Neural progenitor cell (in vitro differentiated cells): ENCODE data around the gene NEB. TPM values are rescaled to one million over a fixed set of nuclear protein-coding genes. Genes with fewer than 3 reads are reported as not detected.

Source experiments
- DNase-seq: peaks from one replicate; pipeline ENCODE4 v3.0.0-alpha.2; 2016; ENCODE audit warnings: low spot score
- H2AFZ ChIP-seq: fragments of 200-600 bp; sonication (generic); replicated peaks from 2 replicates; pipeline ENCODE4 v1.6.1; 2016; ENCODE audit warnings: antibody characterized with exemption
- H3F3A ChIP-seq: fragments of 200-600 bp; sonication (generic); 2 replicates; pipeline ENCODE4 v1.6.1; 2016; ENCODE audit warnings: antibody characterized with exemption, low read depth
- H3K27ac ChIP-seq: fragments of 200-600 bp; sonication (generic); 2 replicates; pipeline ENCODE4 v1.5.1; 2016; ENCODE audit warnings: mild to moderate bottlenecking
- H3K27me3 ChIP-seq: fragments of 200-600 bp; sonication (generic); 2 replicates; pipeline ENCODE4 v1.6.1; 2016; ENCODE audit warnings: mild to moderate bottlenecking, moderate library complexity
- H3K36me3 ChIP-seq: fragments of 200-600 bp; sonication (generic); 2 replicates; pipeline ENCODE4 v1.5.1; 2016
- H3K4me1 ChIP-seq: fragments of 200-600 bp; sonication (generic); 2 replicates; pipeline ENCODE4 v1.6.1; 2016; ENCODE audit warnings: mixed run types
- H3K4me2 ChIP-seq: fragments of 200-600 bp; sonication (generic); 2 replicates; pipeline ENCODE4 v1.6.1; 2016
- H3K4me3 ChIP-seq: fragments of 200-600 bp; sonication (generic); 2 replicates; pipeline ENCODE4 v1.5.1; 2016
- H3K79me2 ChIP-seq: fragments of 200-600 bp; sonication (generic); 2 replicates; pipeline ENCODE4 v1.6.1; 2016; ENCODE audit warnings: low read depth
- H3K9ac ChIP-seq: fragments of 200-600 bp; sonication (generic); 2 replicates; pipeline ENCODE4 v1.6.1; 2016
- H3K9me3 ChIP-seq: fragments of 200-600 bp; sonication (generic); 2 replicates; pipeline ENCODE4 v1.5.1; 2016; ENCODE audit warnings: low read depth
- H4K20me1 ChIP-seq: fragments of 200-600 bp; sonication (generic); 2 replicates; pipeline ENCODE4 v1.6.1; 2016; ENCODE audit warnings: low read depth
- H3K27ac Mint-ChIP-seq: 3 replicates; pipeline ENCODE4 v1.8.0; 2021; ENCODE audit warnings: mixed read lengths
- H3K27me3 Mint-ChIP-seq: 2 replicates; pipeline ENCODE4 v1.8.0; 2022; ENCODE audit warnings: low read depth, mild to moderate bottlenecking, inconsistent platforms, moderate library complexity, mixed read lengths; ENCODE audit not compliant: insufficient read depth
- H3K36me3 Mint-ChIP-seq: 3 replicates; pipeline ENCODE4 v1.8.0; 2021; ENCODE audit warnings: mixed read lengths
- H3K4me1 Mint-ChIP-seq: 3 replicates; pipeline ENCODE4 v1.8.0; 2021; ENCODE audit warnings: mixed read lengths
- H3K4me3 Mint-ChIP-seq: 3 replicates; pipeline ENCODE4 v1.8.0; 2021; ENCODE audit warnings: mild to moderate bottlenecking, moderate library complexity, mixed read lengths
- H3K9me3 Mint-ChIP-seq: 3 replicates; pipeline ENCODE4 v1.8.0; 2020; ENCODE audit warnings: mixed read lengths
- CTCF ChIP-seq: fragments of 200-600 bp; sonication (generic); IDR thresholded peaks from 2 replicates; pipeline ENCODE4 v1.5.1; 2017; ENCODE audit warnings: antibody characterized with exemption, mild to moderate bottlenecking
- EZH2 ChIP-seq: fragments of 200-600 bp; sonication (generic); IDR thresholded peaks from 2 replicates; pipeline ENCODE4 v1.6.1; 2017; ENCODE audit warnings: antibody characterized with exemption, mild to moderate bottlenecking, moderate library complexity
- EZH2phosphoT487 ChIP-seq: fragments of 200-600 bp; sonication (generic); IDR thresholded peaks from 2 replicates; pipeline ENCODE4 v1.6.1; 2017; ENCODE audit warnings: antibody characterized with exemption
- total RNA-seq: library from RNA; depleted of rRNA; stranded (reverse); fragments of >200 nt; gene quantifications from 2 replicates; pipeline ENCODE4 v1.2.3, GENCODE V29; 2015; ENCODE audit warnings: low replicate concordance

NEB gene
- total RNA-seq, 1 donor from 2014 or later: 0.49 TPM

GRCh38 chr2:151506170-151506569 is 228.1 kb downstream of the NEB start:
- no peaks in the 10 kb centered on the region for H3K27me3 ChIP-seq
- H3K4me3 ChIP-seq: no peak overlapping the region
- H4K20me1 ChIP-seq: no peaks in the 10 kb centered on the region
- no peak overlapping the region for H3K4me3 Mint-ChIP-seq
- H3F3A ChIP-seq: no peaks in the 10 kb centered on the region
- H3K36me3 Mint-ChIP-seq: peaks cover 1% of the 10 kb centered on the region
- DNase-seq: no peak
- H3K9me3 ChIP-seq: no peaks in the 10 kb centered on the region
- H3K4me1 ChIP-seq: no peaks in the 10 kb centered on the region
- no peaks in the 10 kb centered on the region for H3K4me1 Mint-ChIP-seq
- H3K27me3 Mint-ChIP-seq: no peaks in the 10 kb centered on the region
- no peaks in the 10 kb centered on the region for H3K36me3 ChIP-seq
- H3K4me2 ChIP-seq: no peak overlapping the region
- no peaks in the 10 kb centered on the region for H3K79me2 ChIP-seq
- H3K9ac ChIP-seq: no peak overlapping the region
- no peak overlapping the region for H2AFZ ChIP-seq
- H3K27ac Mint-ChIP-seq: no peak overlapping the region
- no peaks in the 10 kb centered on the region for H3K9me3 Mint-ChIP-seq
- no peak overlapping the region for H3K27ac ChIP-seq
- TF ChIP-seq EZH2phosphoT487: no peak
- TF ChIP-seq CTCF: no peak
- TF ChIP-seq EZH2: no peak

- Mint-ChIP-seq H3K4me3 (no peak overlapping the region), H3K36me3 (peaks cover 2% of the 10 kb centered on the region), H3K9me3 (no peaks in the 10 kb centered on the region), H3K4me1 (peaks cover 6% of the 10 kb centered on the region), H3K27me3 (no peaks in the 10 kb centered on the region), H3K27ac (no peak overlapping the region)
- no peak for TF ChIP-seq EZH2
- TF ChIP-seq CTCF: no peak
- no peak for TF ChIP-seq EZH2phosphoT487
- Histone ChIP-seq H4K20me1 (no peaks in the 10 kb centered on the region), H3K79me2 (no peaks in the 10 kb centered on the region), H3K27ac (peak overlapping the region; percentile 42), H3K9me3 (no peaks in the 10 kb centered on the region), H3K9ac (no peak overlapping the region), H3K36me3 (no peaks in the 10 kb centered on the region), H3F3A (peaks cover 11% of the 10 kb centered on the region), H3K4me2 (peak overlapping the region; percentile 43), H2AFZ (no peak overlapping the region), H3K4me3 (no peak overlapping the region), H3K4me1 (peaks cover 22% of the 10 kb centered on the region), H3K27me3 (no peaks in the 10 kb centered on the region)
- DNase-seq: peak; percentile 23
Measured at GRCh38 chr2:151498178-151498577, 236.1 kb downstream of the NEB start.

GRCh38 chr2:151491496-151491895 is 242.8 kb downstream of the NEB start:
- Mint-ChIP-seq H3K9me3 (no peaks in the 10 kb centered on the region), H3K36me3 (peaks cover 2% of the 10 kb centered on the region), H3K4me1 (no peaks in the 10 kb centered on the region), H3K27me3 (no peaks in the 10 kb centered on the region), H3K4me3 (no peak overlapping the region), H3K27ac (no peak overlapping the region)
- Histone ChIP-seq H4K20me1 (no peaks in the 10 kb centered on the region), H3K27ac (no peak overlapping the region), H3K27me3 (no peaks in the 10 kb centered on the region), H3K9me3 (no peaks in the 10 kb centered on the region), H3K4me3 (no peak overlapping the region), H3K4me2 (no peak overlapping the region), H3K9ac (no peak overlapping the region), H3K79me2 (no peaks in the 10 kb centered on the region), H3K4me1 (no peaks in the 10 kb centered on the region), H2AFZ (no peak overlapping the region), H3F3A (no peaks in the 10 kb centered on the region), H3K36me3 (no peaks in the 10 kb centered on the region)
- no peak for DNase-seq
- no peak for TF ChIP-seq EZH2phosphoT487
- no peak for TF ChIP-seq CTCF
- TF ChIP-seq EZH2: no peak
